HEK293T (cell line): ENCODE results near the gene BRD4.
A peak's percentile ranks its signal among the peaks of the same experiment; 100 is the strongest.

Experiments used
- CTCF ChIA-PET: fragments of 350-600 bp; formaldehyde crosslinking; extraction: SDS; loops from one replicate; lab custom pipeline; 2021; ENCODE audit warnings: antibody characterized with exemption, inconsistent platforms; lab: Yijun Ruan, JAX
- POLR2A ChIA-PET: fragments of 350-600 bp; formaldehyde crosslinking; extraction: SDS; loops from one replicate; lab custom pipeline; 2020; ENCODE audit warnings: antibody characterized with exemption, inconsistent platforms; lab: Yijun Ruan, JAX
- DNase-seq: peaks from one replicate; pipeline ENCODE4 v3.0.0; 2012; ENCODE audit warnings: mixed read lengths; ENCODE audit errors: extremely low spot score
- ARNT ChIP-seq: fragments of 450-650 bp; IDR thresholded peaks from 2 replicates; pipeline ENCODE4 v1.6.1; 2017; ENCODE audit warnings: mild to moderate bottlenecking
- BHLHE40 ChIP-seq: fragments of 450-650 bp; IDR thresholded peaks from 2 replicates; pipeline ENCODE4 v1.6.1; 2016; ENCODE audit warnings: mild to moderate bottlenecking, moderate library complexity, borderline replicate concordance
- CTBP1 ChIP-seq: fragments of 450-650 bp; IDR thresholded peaks from 2 replicates; pipeline ENCODE4 v1.6.1; 2016; ENCODE audit warnings: borderline replicate concordance
- ELF4 ChIP-seq: fragments of 450-650 bp; IDR thresholded peaks from 2 replicates; pipeline ENCODE4 v1.6.1; 2017; ENCODE audit warnings: antibody characterized with exemption
- FOXA1 ChIP-seq: fragments of 450-650 bp; IDR thresholded peaks from 2 replicates; pipeline ENCODE4 v1.6.1; 2016; ENCODE audit warnings: mild to moderate bottlenecking
- FOXK2 ChIP-seq: fragments of 450-650 bp; IDR thresholded peaks from 2 replicates; pipeline ENCODE4 v1.6.1; 2016; ENCODE audit warnings: mild to moderate bottlenecking
- FOXM1 ChIP-seq: fragments of 450-650 bp; IDR thresholded peaks from 2 replicates; pipeline ENCODE4 v1.6.1; 2017; ENCODE audit warnings: mild to moderate bottlenecking, borderline replicate concordance
- HDGF ChIP-seq: fragments of 450-650 bp; IDR thresholded peaks from 2 replicates; pipeline ENCODE4 v1.6.1; 2017; ENCODE audit warnings: antibody characterized with exemption, borderline replicate concordance
- L3MBTL2 ChIP-seq: fragments of 450-650 bp; conservative IDR thresholded peaks from 2 replicates; pipeline ENCODE4 v1.6.1; 2016; ENCODE audit warnings: mild to moderate bottlenecking
- LEF1 ChIP-seq: fragments of 450-650 bp; IDR thresholded peaks from 2 replicates; pipeline ENCODE4 v1.6.1; 2017; ENCODE audit warnings: mild to moderate bottlenecking, borderline replicate concordance
- NFRKB ChIP-seq: fragments of 450-650 bp; IDR thresholded peaks from 2 replicates; pipeline ENCODE4 v1.6.1; 2016; ENCODE audit warnings: mild to moderate bottlenecking, moderate library complexity
- PKNOX1 ChIP-seq: fragments of 450-650 bp; IDR thresholded peaks from 2 replicates; pipeline ENCODE4 v1.6.1; 2016
- SP1 ChIP-seq: fragments of 450-650 bp; IDR thresholded peaks from 2 replicates; pipeline ENCODE4 v1.6.1; 2017
- SUZ12 ChIP-seq: fragments of 450-650 bp; IDR thresholded peaks from 2 replicates; pipeline ENCODE4 v1.6.1; 2016; ENCODE audit warnings: mild to moderate bottlenecking
- TARDBP ChIP-seq: fragments of 450-650 bp; IDR thresholded peaks from 2 replicates; pipeline ENCODE4 v1.6.1; 2016
- ZNF384 ChIP-seq: fragments of 450-650 bp; IDR thresholded peaks from 2 replicates; pipeline ENCODE4 v1.6.1; 2016

BRD4 gene

GRCh38 chr19:15316498-15316897 lies 15.8 kb downstream of the BRD4 start:
- no peak for DNase-seq
- CTCF ChIA-PET, result no interaction called here
- TF ChIP-seq BHLHE40 (no peak), FOXK2 (no peak), TARDBP (no peak), L3MBTL2 (no peak), SUZ12 (no peak), FOXA1 (no peak), ZNF384 (no peak), CTBP1 (no peak), FOXM1 (no peak), ARNT (no peak), HDGF (no peak), SP1 (no peak), LEF1 (no peak)
- POLR2A ChIA-PET, result no interaction called here

DNA sequence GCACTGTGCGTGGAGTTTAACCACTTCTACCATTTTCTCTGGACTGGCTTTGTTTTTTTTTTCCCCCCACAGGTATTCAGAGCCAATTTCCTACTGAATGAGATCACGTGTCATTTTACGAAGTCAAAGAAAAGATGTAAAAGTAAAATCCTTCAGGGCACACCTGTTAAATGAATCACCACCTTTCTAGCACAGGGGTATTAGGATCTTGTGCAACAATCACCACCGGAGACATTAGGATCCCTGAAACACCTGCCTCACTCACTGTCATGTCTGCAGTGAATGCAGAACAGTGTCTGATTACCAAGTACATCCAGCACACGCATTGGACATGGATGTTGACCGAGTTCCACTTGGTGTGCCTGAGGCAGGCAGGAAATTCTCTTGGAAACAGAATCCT lies 17.2 kb downstream of the BRD4 start:
- ChIA-PET POLR2A (no interaction called here), CTCF (no interaction called here)
- DNase-seq, result no peak
- TF ChIP-seq ELF4, result no peak
- no peak for TF ChIP-seq LEF1
- no peak for TF ChIP-seq ARNT
- no peak for TF ChIP-seq SUZ12
- no peak for TF ChIP-seq HDGF
- TF ChIP-seq CTBP1, result no peak

- CTCF ChIA-PET, result no interaction called here
- no peak for DNase-seq
- POLR2A ChIA-PET, result no interaction called here
- TF ChIP-seq ZNF384, result no peak
- no peak for TF ChIP-seq ELF4
- TF ChIP-seq FOXM1, result no peak
- TF ChIP-seq LEF1, result no peak
- no peak for TF ChIP-seq TARDBP
- no peak for TF ChIP-seq L3MBTL2
- no peak for TF ChIP-seq FOXA1
Measured at GRCh38 chr19:15313649-15314279, 18.6 kb downstream of the BRD4 start.

DNA sequence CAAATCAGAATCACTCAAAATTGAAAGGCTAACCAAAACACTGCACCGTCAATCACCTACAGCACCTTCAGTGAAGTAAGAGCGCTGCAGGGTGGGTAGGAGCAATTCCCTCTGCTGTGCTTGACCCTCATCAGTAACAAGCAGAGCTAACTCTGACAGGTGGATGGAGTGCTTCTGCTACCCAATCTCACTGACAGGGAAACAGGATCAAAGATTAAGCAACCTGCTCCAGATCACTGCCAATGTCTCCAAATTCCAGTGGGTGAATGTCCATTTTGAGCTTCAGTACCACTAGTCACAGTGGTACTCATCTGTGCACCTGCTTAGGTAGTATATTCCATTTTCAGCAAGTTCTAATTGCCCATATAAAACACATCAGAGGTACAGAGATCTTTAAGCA lies 25.2 kb downstream of the BRD4 start:
- TF ChIP-seq NFRKB, result no peak
- TF ChIP-seq SP1, result no peak
- 0 out of 2 replicates have a peak, but pooled peaks have one; percentile 23 for TF ChIP-seq PKNOX1
- no peak for TF ChIP-seq FOXK2
- TF ChIP-seq FOXM1, result no peak
- no peak for TF ChIP-seq SUZ12
- POLR2A ChIA-PET, result interaction anchor here (1.1 kb wide), 1 partner anchor 26 kb away, joined by 4 read pairs; the partner anchor contains the start of gene BRD4
- CTCF ChIA-PET, result no interaction called here
- DNase-seq, result no peak

DNA sequence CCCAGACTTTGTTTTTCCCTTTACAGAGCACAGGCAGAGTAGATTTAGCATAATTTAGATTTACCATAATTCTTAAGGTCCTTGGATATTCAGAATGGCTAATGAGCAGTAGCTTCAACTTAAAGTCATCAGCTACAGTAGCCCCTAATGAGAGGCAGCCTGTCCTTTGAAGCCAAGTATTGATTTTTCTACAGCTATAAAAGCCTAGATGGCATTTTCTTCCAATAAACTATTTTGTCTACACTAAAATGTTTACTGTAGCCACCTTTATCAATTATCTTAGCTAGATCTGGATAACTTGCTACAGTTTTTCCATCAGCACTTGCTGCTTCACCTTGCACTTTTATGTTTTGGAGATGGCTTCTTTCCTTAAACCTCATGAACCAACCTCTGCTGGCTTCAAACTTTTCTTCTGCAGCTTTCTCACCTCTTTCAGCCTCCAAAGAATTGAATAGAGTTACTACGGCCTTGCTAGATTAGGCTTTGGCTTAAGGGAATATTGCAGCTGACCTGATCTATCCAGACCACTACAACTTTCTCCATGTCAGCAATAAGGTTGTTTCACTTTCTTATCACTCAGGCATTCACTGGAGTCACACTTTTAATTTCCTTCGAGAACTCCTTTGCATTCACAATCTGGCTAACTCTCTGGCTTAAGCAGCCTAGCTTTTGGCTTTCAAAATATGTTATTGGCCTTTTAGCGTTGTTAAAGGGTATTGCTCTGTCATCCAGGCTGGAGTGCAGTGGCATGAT lies 26.6 kb downstream of the BRD4 start:
- no peak for DNase-seq
- ChIA-PET CTCF (interaction anchor here (1.6 kb wide), 1 partner anchor 128 kb away, joined by 3 read pairs; no protein-coding TSS in a partner anchor), POLR2A (no interaction called here)
- TF ChIP-seq ARNT (no peak), HDGF (no peak)

- DNase-seq, result no peak
- CTCF ChIA-PET, result interaction anchor here (1.6 kb wide), 1 partner anchor 127 kb away, joined by 3 read pairs; no protein-coding TSS in a partner anchor
- no peak for TF ChIP-seq ZNF384
- TF ChIP-seq SP1, result no peak
- no peak for TF ChIP-seq FOXA1
- TF ChIP-seq LEF1, result no peak
- no peak for TF ChIP-seq NFRKB
- no peak for TF ChIP-seq CTBP1
- no peak for TF ChIP-seq HDGF
- TF ChIP-seq FOXM1, result no peak
- no peak for TF ChIP-seq ELF4
- no peak for TF ChIP-seq SUZ12
- no peak for TF ChIP-seq PKNOX1
- no peak for TF ChIP-seq ARNT
- POLR2A ChIA-PET, result interaction anchor here (1.1 kb wide), 2 partner anchors 26 to 28 kb away, joined by 3 read pairs; no protein-coding TSS in a partner anchor
Measured at GRCh38 chr19:15304140-15304705, 28.1 kb downstream of the BRD4 start.
